Bone marrow (tissue), 2 donors: ENCODE measurements around the gene TNP2.
"Not testable (repeated sequence)": the region's sequence is repeated elsewhere in the genome, so short reads cannot be mapped to it uniquely, and the experiment has no call there.

Source experiments
- DNase-seq, 2 donors: peaks; one replicate each; lab custom pipeline; 2025; lab: John Stamatoyannopoulos, UW

Gene TNP2

GRCh38 chr16:11300560-11300892, 31.4 kb upstream of the TNP2 start:
- DNase-seq = no peak

DNA sequence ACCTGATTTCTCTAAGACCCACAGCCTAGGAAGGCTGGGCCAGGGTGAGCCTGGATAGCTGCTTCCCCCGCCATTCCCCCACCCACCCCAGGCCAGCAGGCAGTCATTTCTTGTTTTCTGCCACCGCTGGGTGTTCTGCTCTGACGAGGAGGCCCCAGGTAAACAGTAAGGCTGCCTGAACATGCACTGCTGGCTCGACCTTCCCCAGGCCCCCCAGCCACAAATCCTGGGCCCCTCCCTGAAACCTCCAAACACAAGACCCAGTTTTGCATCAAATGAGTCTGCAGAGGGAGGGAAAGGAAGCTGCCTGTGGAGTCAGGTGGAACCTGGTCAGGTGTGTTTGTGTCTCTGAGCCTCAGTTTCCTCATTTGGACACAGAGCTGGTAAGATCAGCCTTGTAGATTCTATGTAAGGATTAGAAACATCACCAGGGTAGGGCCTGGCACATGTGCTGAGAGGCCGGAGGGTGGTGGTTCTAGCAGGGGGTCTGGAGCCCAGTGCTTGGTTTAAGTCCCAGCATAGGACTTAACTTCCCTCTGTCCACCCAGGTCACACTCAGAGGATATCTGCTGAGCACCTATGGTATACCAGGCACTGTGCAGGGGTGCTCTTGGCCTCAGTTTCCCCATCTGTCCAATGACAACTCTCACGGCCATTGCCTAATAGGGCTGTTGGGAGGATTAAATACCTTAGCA, 30.9 kb upstream of the TNP2 start:
- no peak for DNase-seq

GRCh38 chr16:11298950-11299547, 29.9 kb upstream of the TNP2 start:
- not testable (repeated sequence) for DNase-seq

DNA sequence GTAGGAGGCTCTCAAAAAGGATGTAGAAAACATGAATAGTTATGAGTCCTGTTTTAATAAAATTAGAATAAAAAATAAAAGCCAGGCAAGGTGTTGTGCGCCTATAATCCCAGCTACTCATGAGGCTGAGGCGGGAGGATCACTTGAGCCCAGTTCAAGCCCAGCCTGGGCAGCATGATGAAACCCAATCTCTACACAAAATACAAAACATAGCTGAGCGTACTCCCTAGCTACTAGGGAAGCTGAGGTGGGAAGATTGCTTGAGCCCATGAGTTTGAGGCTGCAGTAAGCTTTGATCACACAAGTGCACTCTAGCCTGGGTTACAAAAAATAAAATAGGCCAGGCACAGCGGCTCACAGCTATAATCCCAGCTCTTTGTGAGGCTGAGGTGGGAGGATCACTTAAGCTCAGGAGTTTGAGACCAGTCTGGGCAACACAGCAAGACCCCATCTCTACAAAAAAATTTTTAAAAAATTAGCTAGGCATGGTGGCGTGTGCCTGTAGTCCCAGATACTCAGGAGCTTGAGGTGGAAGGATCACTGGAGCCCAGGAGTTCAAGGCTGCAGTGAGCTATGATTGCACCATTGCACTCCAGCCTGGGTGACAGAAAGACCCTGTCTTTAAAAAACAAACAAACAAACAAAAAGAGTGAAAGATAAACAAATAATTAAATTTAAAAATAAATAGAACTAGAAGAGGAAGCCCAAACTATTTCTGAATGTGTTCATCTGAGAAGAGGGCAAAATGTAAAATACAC, 29.2 kb upstream of the TNP2 start:
- no peak for DNase-seq

GRCh38 chr16:11297492-11298142, 28.5 kb upstream of the TNP2 start:
- peak in 1 of 2 donors; percentile 93 for DNase-seq

GRCh38 chr16:11296706-11297491, 27.8 kb upstream of the TNP2 start:
- DNase-seq = no peak

- DNase-seq = no peak
Measured at GRCh38 chr16:11296351-11296705, 27.2 kb upstream of the TNP2 start.

- DNase-seq = no peak
Measured at GRCh38 chr16:11295672-11296071, 26.5 kb upstream of the TNP2 start.

DNA sequence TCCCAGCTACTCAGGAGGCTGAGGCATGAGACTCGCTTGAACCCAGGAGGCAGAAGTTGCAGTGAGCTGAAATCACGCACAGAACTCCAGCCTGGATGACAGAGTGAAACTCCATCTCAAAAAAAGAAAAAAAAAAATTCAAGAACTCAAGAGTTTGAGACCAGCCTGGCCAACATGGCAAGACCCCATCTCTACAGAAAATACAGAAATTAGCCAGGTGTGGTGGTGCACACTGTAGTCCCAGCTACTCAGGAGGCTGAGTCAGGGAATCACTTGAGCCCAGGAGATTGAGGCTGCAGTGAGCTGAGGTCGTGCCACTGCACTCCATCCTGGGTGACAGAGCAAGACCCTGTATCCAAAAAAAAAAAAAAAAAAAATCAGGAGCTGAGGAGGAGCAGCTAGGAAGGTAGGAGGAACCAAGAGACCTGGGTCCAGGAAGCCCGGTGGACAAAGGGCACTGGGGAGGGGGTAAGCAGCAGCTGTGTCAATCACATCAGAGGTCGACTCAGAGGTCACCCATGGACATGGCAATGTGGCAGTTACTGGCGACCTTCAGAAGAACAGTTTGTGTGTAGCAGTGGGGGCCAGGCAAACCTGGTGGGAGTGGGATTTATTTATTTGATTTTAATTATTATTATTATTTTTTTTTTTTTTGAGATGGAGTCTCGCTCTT, 23.1 kb upstream of the TNP2 start:
- no peak for DNase-seq

GRCh38 chr16:11291091-11291703, 22.1 kb upstream of the TNP2 start:
- no peak for DNase-seq

GRCh38 chr16:11290102-11290893, 21.2 kb upstream of the TNP2 start:
- DNase-seq = no peak

DNA sequence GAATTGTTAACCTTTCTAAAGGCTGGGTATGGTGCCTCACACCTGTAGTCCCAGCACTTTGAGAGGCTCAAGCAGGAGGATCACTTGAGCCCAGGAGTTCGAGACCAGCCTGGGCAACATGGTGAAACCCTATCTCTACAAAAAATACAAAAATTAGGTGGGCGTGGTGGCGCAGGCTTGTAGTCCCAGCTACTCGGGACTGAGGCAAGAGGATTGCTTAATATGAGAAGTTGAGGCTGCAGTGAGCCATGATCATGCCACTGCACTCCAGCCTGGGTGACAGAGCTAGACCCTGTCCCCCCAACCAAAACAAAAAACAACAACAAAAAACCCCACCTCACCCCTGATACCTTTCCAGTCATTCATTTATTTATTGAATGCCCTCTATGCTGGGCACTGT, 20.6 kb upstream of the TNP2 start:
- DNase-seq = not testable (repeated sequence)

GRCh38 chr16:11289202-11289601, 20.1 kb upstream of the TNP2 start:
- DNase-seq = no peak

- DNase-seq = no peak
Measured at GRCh38 chr16:11285842-11286241, 16.7 kb upstream of the TNP2 start.

DNA sequence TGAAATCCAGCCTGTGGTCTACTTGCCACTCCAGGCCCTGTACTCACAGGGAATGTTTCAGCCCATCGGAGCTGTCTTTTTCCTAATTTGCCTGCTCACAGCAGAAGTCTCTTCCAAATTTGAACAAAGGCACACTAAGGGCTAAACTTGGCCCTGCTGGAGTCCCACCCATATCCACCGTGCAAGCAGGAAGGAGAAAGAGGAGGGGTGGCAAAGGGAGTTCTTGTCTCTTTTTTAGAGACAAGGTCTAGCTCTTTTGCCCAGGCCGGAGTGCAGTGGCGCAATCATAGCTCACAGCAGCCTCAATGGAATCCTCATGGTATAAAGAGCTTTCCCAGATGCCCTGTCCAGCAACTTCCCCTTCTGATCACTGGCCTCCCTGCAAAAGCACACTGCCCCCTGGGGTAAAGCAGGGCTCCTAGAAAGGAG, 14.7 kb upstream of the TNP2 start:
- no peak for DNase-seq

- DNase-seq = no peak
Measured at GRCh38 chr16:11280616-11281522, 11.7 kb upstream of the TNP2 start, which contains the start of gene PRM1. Gene PRM1 (minus strand): TSS chr16:11281330. CDS start chr16:11281238, 92 bp downstream.

GRCh38 chr16:11278681-11279628, 9.8 kb upstream of the TNP2 start:
- DNase-seq = peak in 1 of 2 donors; percentile 24
